ENCODE results near the gene LMTK2. TPM values are rescaled to one million over a fixed set of nuclear protein-coding genes. Genes with fewer than 3 reads are reported as not detected.

LMTK2 gene
- polyA plus RNA-seq, 3 donors: 12.7 to 13.3 (median 12.8) TPM

DNA sequence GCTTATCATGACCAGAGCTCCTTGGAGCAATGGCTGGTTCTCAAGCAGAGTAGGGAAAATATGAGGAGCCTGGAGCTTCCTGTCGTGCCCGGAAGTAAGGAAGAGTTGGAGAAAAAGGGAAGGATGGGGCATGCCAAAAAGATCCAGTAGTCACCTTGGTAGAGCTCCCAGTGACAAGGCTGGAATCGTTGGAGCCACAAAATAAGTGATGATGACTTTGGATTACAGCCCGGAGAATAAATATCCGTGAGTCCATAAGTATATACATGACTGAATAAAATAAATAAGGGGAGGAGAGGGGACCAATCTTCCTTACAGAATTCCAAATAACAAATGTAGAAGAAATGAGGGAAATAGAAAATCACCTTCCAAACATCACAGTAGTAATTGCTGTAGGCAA lies 29.3 kb downstream of the LMTK2 start:
- no peak for DNase-seq (ENCODE audit: low read depth in 3 of 3, low spot score in 2 of 3)

DNA sequence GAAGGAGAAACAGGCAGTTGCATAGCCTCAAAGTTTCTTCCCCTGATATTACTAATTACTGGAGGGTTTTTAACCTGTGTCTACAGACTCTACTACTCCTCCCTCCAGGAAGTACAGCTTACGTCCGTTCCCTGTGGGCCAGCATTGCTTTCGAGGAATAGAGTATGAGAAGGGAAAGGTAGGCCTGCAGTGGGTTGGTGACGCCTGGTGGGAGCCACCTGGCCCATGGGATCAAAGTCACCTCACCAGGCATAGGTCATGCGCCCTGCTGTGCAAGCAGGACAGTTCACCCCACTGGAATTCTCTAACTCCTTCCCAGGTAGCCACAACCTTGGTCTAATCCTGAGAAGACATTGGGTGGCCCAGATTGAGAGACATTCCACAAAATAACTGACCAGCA lies 29.8 kb downstream of the LMTK2 start:
- no peak for DNase-seq (ENCODE audit: low read depth in 3 of 3, low spot score in 2 of 3)

DNA sequence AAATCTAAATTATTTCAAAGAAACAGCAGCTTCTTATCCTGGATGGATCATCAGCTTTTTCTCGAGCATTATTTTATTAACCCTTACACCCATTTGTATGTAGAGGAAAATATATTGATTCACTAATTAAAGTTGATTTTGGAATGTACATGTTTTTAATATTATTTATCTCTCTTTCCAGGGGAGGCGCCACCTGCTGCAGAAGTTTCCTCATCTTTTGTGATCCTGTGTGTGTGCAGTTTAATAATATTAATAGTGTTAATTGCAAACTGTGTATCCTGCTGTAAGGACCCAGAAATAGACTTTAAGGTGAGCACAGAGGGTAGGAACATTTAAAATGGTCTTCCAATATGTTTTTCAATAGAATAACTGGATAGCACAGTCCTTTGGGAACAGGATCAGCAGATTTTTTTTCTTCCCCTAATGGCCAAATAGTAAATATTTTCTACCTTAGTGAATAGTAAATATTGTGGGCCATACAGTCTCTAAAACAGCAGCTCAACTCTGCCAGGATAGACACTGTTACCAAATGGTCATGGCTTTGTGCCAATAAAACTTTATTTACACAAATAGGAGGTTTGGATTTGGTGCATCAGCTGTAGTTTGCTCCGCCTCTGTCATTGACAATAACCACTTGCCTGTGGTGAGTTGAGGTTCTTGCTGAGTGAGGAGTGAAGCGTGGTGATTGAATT lies 30.6 kb downstream of the LMTK2 start:
- DNase-seq (ENCODE audit: low read depth in 3 of 3, low spot score in 2 of 3): no peak

DNA sequence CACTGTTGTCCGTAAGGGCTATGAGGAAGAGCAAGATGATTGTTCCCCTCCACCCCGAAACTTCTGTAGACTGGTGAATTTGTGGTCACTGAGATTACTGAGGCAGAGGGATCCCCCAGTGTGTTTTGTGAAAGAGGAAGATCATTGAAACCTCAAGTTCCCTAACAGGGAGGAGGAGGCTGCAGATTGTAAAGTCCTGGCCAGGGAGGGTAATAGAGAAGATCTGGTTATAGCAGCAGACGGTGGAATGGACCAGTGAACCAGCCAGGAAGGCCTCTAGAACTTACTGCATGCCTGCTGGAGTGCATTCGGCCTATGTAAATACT lies 31.1 kb downstream of the LMTK2 start:
- no peak for DNase-seq (ENCODE audit: low read depth in 3 of 3, low spot score in 2 of 3)

DNA sequence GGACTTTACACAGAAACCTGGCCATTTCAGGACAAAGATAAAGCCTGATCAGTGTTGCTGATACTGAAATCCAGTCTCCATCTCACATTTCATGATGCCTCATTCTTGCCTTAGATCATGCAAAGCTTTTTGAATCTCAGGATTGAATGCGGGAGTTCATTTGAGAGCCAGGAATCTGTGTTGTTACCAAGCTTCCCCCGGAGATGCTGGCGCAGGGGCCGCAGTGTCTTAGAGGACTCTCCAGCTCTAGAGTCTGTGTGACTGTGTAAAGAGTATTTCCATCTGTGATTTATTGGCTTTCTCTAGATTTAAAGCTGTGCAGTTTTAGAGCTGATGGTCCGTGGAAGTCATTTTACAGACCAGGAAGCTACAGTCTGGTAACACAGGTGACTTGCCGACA lies 32.0 kb downstream of the LMTK2 start:
- DNase-seq (ENCODE audit: low read depth in 3 of 3, low spot score in 2 of 3): no peak

DNA sequence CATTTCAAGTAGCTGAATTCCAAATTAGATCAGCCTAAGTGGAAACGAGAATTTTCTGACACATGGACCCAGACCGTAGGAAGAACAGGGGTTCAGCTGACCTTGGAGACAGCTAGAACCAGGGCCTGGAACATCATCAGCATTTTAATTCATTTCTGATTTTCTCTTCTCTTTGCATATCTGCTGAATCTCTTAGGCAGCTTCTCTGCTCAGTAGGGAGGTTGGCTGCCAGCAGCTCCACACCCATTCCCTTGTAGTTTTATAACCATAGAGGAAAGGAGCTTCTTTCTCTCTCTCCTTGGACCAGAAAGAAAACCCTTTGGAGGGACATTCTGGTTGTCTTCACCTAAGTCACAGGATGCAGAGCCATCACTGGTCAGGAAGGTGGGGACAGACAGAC lies 36.0 kb downstream of the LMTK2 start:
- DNase-seq (ENCODE audit: low read depth in 3 of 3, low spot score in 2 of 3): no peak

DNA sequence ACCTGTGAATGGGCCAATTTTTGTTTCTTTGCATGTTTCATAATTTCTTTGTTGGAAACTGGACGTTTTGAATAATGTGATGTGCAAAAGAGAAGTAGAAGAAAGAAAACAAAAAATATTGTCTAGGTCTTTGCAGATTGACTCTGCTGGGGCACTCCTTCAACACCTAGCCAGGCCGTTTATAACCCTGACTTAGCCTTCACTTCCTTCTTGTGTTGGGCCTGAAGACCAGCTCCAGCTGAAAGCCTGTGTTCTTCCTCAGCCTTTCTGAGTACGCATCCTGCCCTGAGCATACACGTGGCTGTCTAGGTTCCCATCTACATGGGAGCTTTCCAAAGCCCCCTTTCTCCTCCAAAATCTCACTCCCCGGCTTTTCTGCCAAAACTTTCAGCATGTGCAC lies 41.9 kb downstream of the LMTK2 start:
- DNase-seq (ENCODE audit: low read depth in 3 of 3, low spot score in 2 of 3): no peak

DNA sequence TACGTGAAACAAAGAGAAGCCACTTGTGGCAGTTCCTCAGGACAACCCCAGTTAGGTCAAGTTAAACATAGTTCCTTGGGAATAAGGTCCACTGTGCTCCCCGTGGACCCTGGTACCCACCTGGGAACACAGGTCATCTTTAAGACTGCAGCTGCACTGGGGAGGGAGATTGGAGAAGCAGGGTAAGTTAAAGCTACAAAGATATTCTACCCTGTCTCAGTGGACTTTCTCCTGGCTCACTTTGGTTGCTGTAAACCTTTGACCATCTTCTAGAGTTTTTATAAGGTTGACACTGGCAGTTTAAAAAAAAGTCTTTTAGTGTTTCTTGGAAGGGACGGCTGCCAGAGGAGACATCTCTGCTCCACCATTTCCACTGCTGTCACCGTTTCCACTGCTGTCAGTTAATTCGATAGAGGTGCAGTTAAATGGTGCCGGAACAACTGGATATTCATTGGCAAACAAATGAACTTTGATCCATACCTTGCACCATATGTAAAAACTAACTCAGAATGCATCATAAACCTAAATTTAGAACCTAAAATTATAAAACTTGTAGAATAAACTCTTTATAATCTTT lies 42.5 kb downstream of the LMTK2 start:
- no peak for DNase-seq (ENCODE audit: low read depth in 3 of 3, low spot score in 2 of 3)

DNA sequence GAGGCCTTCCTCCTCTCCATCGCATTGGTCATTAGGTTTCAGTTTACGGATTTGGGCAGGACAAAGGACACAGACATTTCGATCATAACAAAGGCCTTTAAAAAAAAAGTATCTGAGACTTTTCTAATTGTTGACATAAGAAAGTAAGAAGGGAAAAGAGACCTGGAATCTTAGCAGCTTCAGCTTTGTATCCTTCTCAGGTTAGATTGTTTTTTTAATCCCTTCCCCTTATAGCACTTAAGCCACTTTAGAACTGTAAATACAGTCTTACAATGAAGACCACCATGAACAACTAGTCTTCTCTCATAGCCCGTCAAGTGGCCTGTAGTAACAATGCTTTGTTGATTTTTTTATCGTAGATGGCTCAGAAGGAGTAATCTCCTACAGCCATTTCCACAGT lies 45.2 kb downstream of the LMTK2 start:
- no peak for DNase-seq (ENCODE audit: low read depth in 3 of 3, low spot score in 2 of 3)

DNA sequence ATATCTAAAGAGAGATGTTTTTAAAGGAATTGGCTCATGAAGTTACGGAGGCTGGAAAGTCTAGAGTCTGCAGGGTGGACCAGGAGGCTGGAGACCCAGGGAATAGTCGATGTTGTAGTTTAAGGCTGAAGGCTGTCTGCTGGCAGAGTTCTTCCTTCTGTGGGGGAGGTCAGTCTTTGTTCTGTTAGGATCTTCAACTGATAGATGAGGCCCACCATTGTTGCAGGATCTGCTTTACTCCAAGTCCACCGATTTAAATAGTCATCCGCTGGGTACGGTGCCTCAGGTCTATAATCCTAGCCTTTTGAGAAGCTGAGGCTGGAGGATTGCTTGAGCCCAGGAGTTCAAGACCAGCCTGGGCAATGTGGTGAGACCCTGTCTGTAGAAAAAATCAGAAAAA lies 50.0 kb downstream of the LMTK2 start:
- no peak for DNase-seq (ENCODE audit: low read depth in 3 of 3, low spot score in 2 of 3)

DNA sequence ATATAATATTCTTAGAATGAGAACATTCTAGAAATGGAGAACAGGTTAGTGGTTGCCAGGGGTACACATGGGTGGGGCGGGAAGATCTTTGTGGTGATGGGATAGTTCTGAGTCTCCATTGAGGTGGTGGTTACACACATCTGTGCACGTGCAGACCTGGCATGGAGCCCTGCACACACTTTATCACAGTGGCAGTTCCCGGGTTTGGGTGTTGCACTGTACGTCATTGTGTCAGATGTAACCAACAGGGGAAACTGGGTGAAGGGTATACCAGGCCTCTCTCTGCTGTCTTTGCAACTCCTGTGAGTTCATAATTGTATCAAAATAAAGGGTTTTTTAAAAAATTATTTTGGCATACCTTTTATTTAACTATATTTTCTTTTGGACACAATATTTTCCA lies 51.1 kb downstream of the LMTK2 start:
- no peak for DNase-seq (ENCODE audit: low read depth in 3 of 3, low spot score in 2 of 3)

DNA sequence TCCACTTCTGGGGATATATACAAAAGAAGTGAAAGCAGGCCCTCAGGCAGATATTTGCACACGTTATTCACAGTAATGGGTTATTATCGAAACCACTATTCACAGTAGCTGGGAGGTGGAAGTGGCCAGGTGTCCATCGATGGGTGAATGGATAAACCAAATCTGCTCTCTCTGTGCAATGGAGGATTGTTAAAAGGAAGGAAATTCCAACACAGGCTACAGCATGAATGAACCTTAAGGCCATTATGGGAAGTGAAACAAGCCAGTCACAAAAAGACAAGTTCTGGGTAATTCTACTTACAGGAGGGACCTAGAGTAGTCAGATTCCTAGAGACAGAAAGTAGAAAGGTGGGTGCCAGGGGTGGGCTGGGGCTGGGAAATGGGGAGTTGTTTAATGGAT lies 56.1 kb downstream of the LMTK2 start:
- no peak for DNase-seq (ENCODE audit: low read depth in 3 of 3, low spot score in 2 of 3)

DNA sequence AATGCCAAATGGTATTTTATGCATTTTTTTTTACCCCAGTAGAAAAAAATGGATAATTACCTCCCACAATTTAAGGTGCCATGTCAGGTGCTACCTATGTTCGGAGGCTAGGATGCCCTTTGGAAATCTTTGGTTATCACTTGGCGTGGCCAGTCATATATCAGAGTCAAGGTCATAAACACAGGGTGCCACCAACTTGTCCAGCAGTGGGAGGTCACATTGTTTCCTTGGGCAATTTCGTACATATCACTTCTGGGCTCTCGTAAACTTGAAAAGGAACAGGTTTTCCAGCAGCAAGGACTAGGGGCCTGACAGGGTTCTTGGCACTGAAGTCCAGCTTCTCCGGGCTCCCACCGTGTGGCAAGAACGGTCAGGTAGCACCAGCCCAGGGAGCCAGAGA lies 56.6 kb downstream of the LMTK2 start:
- DNase-seq (ENCODE audit: low read depth in 3 of 3, low spot score in 2 of 3): no peak

DNA sequence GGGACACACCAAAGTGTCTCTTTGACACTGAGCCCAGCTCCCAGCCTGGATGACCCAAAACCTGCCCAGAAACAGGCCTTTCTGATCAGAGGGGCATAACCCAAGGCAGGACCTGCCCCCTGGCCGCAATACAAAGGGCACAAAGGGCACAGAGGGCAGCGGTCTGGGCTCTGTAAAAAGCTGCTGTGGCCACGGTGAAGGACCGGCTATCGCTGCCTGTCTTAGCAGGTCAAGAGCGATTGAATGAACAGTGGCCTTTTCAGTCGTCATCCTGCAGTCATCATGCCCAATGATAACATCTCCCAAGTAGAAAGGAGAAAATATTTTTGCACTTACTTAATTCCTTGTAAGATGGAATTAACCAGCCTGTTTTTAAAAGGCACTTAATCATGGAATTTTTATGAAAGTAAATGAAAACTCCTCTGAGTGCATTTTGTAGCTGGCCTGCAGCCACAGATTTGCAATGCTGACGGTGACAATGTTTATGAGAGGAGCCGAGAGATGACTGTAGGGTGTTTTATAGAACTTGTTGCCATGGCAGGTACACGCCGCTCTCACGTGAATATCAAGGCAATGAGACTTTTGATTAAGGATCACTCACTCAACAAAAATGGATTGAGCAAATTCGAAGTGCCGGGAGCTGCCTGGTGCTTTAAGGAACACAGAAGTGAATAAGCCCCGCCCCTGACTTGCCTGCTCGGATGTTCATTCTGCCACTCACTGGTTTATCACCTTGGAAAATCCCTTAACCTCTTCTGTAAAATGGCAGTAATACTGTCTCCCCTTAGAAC lies 57.2 kb downstream of the LMTK2 start:
- DNase-seq (ENCODE audit: low read depth in 3 of 3, low spot score in 2 of 3): no peak

DNA sequence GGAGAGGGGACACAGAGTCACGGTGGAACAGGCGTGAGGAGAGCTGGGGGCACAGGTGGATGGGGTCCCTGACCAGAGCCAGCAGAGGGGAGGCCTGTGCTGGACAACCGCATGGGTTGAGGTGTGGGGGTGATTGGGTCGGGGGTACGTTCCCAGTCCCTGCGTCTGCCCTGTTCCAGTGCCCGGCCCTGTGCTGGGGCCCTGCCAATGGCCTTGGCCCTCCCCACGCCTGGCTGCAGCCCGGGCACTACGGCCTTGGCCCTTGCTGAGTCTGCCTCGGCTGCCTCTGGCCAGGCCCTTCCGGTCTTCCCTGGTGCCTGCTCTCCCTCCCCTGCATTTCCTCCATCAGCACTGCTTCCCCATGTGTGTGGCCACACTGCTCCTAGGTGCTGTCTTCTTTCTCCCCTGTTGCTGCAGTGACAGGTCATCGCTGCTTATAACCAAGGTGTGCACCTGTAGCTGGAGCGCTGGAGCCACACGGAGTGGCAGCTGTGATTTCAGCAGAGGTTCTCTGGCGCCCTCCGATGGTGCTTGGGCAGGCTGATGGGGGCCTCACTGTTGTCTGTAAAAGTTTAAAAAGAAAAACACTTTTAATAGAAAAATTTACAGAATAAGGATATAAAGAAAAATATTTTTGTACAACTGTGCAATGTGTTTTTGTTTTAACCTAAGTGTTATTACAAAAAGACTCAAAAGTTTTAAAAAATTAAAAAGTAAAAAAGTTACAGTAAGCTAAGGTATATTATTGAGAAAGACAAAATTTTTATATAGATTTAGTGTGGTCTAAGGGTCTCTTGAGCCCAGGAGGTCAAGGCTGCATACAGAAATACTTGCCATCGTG lies 59.4 kb downstream of the LMTK2 start:
- peak in 1 of 3 donors; percentile 18 for DNase-seq (ENCODE audit: low read depth in 3 of 3, low spot score in 2 of 3)

DNA sequence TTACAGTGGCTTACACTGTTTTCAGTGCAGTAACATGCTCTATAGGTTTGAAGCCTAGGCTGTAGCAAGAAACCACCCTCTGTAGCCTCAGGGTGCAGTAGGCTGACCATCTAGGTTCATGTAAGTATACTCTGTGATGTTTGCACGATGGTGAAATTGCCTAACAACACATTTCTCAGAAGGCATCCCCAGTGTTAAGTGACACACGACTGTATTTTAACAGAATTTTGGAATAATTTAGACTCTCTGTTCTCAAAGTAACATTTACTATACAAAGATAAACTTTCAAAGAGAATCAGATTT lies 60.0 kb downstream of the LMTK2 start:
- DNase-seq (ENCODE audit: low read depth in 3 of 3, low spot score in 2 of 3): no peak

DNA sequence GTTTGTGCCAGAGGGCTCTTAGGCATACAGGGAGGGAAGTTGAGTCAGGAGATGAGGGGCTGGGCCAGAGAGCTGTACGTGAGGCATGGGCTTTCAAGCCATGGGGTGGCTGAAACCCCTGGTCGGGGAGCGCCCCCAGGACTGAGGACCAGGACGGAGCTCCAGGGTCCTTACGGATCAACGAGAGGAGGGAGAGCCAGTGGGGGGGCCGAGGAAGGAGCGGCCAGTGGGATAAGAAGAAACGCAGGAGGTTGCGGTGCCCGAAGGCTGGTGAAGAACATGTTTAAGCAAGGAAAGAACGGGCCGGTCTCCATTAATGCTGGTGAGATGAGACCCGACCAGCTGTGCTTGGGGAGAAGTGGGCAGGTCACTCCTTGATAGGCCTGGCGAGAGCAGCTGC lies 61.0 kb downstream of the LMTK2 start:
- DNase-seq (ENCODE audit: low read depth in 3 of 3, low spot score in 2 of 3): no peak

DNA sequence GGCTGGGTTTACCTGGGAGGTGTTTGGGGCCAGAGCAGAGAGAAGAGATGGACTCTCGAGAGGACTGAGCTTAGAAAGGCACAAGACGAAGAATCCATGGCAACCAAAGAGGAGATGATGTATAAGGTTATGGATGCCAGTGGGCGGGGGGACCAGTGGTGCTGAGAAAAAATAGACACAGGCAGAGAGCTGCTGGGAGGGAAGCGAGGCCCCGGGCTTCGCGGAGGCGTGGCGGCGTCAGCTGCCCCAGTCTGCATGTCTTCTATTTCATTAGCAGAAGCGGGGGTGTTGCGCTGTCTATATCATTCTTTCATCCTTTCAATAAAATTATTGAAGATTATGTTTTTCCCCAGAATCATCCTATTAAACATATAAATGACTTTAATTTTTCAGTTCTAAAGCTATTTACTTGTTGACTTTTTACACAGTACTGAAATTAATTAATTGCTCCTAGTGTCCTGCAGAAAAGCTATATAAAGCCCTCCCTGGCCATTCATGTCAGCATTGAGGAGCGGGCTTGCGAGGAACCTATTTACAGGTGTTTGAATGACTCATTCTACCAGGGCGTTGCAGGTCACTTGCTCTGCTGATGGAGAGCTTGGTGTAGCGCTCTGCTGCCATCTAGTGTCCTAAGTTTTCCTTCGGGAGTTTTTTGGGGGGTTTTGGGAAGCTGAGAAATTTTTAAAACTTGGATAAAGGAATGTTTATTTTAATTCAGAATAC lies 61.7 kb downstream of the LMTK2 start:
- peak; percentile 29 to 52 (median 48) for DNase-seq (ENCODE audit: low read depth in 3 of 3, low spot score in 2 of 3)

DNA sequence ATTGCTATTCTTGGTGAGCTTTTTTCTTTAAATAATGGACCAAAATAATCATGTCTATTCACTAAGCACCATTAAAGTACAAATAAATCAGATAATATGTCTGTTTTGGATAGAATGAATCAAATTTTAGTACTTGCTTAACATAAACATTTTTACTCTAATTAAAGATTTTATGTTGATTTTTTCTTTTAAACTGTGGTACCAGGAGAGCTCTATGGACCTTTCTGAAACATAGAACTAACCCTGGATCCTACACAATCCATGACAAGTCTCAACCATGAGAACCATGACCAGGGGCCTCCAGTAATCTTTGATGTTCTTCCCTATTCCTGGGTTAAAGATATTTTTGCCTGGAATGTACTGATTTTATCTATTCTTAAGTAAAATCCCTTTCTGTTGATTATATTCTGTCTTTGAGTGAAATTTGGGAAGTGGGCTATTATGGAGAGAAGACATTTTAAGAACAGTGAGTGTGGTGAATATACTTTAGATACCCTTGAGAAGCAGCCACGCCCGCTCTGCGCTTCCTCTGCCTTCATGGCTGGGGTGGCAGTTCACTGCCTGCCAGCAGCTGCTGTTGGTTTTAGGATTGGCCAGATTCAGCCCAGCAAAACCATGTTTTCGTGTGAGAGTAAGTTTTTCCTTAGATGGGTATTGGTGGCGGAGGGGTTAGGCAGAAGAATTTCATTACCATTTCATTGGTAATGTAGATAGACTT lies 62.4 kb downstream of the LMTK2 start:
- DNase-seq (ENCODE audit: low read depth in 3 of 3, low spot score in 2 of 3): no peak

DNA sequence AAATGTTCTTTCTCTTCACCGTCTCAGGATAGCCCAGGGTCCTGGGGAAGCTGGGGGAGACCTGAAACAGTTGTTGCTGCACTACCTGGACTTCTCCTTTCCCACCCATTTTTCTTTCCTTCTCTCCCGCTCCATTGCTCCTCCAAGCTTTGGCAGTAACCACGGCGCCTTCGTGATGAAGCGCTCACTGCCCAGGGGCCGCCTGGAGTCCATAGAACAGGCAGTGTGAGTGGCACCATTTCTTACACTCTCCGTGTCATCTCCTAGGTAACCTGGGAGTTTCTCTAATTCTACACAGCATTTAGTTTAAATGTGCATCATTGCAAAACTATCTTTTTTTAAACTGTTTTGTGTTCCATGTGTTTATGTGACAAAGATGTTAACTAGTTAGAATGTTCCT lies 64.3 kb downstream of the LMTK2 start:
- DNase-seq (ENCODE audit: low read depth in 3 of 3, low spot score in 2 of 3): no peak
